ENCODE data around the gene ATP4B.

The ATP4B gene

GRCh38 chr13:113641426-113641825 lies 16.6 kb downstream of the ATP4B start:
- DNase-seq (ENCODE audit: low read depth) = no peak

GRCh38 chr13:113639616-113640262 lies 18.3 kb downstream of the ATP4B start:
- DNase-seq (ENCODE audit: low read depth) = no peak

- DNase-seq (ENCODE audit: low read depth) = no peak
Observed at GRCh38 chr13:113638806-113639205, 19.2 kb downstream of the ATP4B start.

- no peak for DNase-seq (ENCODE audit: low read depth)
Observed at GRCh38 chr13:113638173-113638746, 19.7 kb downstream of the ATP4B start.

- no peak for DNase-seq (ENCODE audit: low read depth)
Observed at GRCh38 chr13:113637262-113638160, 20.5 kb downstream of the ATP4B start.

GRCh38 chr13:113636266-113636963 lies 21.6 kb downstream of the ATP4B start:
- no peak for DNase-seq (ENCODE audit: low read depth)

- no peak for DNase-seq (ENCODE audit: low read depth)
Observed at GRCh38 chr13:113635709-113636108, 22.3 kb downstream of the ATP4B start.

- DNase-seq (ENCODE audit: low read depth) = no peak
Observed at GRCh38 chr13:113635048-113635420, 23.0 kb downstream of the ATP4B start.

GRCh38 chr13:113634279-113635047 lies 23.5 kb downstream of the ATP4B start:
- no peak for DNase-seq (ENCODE audit: low read depth)

- no peak for DNase-seq (ENCODE audit: low read depth)
Observed at GRCh38 chr13:113633485-113633873, 24.5 kb downstream of the ATP4B start.

- no peak for DNase-seq (ENCODE audit: low read depth)
Observed at GRCh38 chr13:113632706-113633484, 25.1 kb downstream of the ATP4B start.

GRCh38 chr13:113631341-113632095 lies 26.5 kb downstream of the ATP4B start:
- DNase-seq (ENCODE audit: low read depth) = no peak

- no peak for DNase-seq (ENCODE audit: low read depth)
Observed at GRCh38 chr13:113630804-113631203, 27.2 kb downstream of the ATP4B start.

- DNase-seq (ENCODE audit: low read depth) = no peak
Observed at GRCh38 chr13:113630296-113630695, 27.7 kb downstream of the ATP4B start.

- DNase-seq (ENCODE audit: low read depth) = no peak
Observed at GRCh38 chr13:113629866-113630265, 28.1 kb downstream of the ATP4B start.

GRCh38 chr13:113628291-113629270 lies 29.4 kb downstream of the ATP4B start:
- no peak for DNase-seq (ENCODE audit: low read depth)

GRCh38 chr13:113627136-113627535 lies 30.9 kb downstream of the ATP4B start:
- DNase-seq (ENCODE audit: low read depth) = no peak

GRCh38 chr13:113625965-113626721 lies 31.9 kb downstream of the ATP4B start:
- DNase-seq (ENCODE audit: low read depth) = no peak

Measured in stimulated activated CD8-positive, alpha-beta memory T cell treated with anti-CD3 and anti-CD28 coated beads, Interleukin-7, amount 100 ng/mL, for 24 hours (primary cell).